GM18858 (cell line): ENCODE measurements around the gene DISP3.

Experiments used
- ATAC-seq: cut with Tn5 transposase; IDR thresholded peaks from one replicate; pipeline ENCODE4 v1.9.1; 2021; ENCODE audit not compliant: unreplicated experiment

The DISP3 gene

GRCh38 chr1:11514366-11514765 is 35.4 kb downstream of the DISP3 start:
- no peak for ATAC-seq

GRCh38 chr1:11515368-11516300 is 36.7 kb downstream of the DISP3 start:
- no peak for ATAC-seq

- no peak for ATAC-seq
These were observed 38.1 kb downstream of the DISP3 start for GRCh38 chr1:11516961-11517635.

GRCh38 chr1:11518016-11518701 is 39.2 kb downstream of the DISP3 start:
- no peak for ATAC-seq

GRCh38 chr1:11518791-11519628 is 40.1 kb downstream of the DISP3 start:
- ATAC-seq, result no peak

- no peak for ATAC-seq
These were observed 40.7 kb downstream of the DISP3 start for GRCh38 chr1:11519629-11520031.

- ATAC-seq, result no peak
These were observed 41.7 kb downstream of the DISP3 start for GRCh38 chr1:11520531-11521233.

- no peak for ATAC-seq
These were observed 42.8 kb downstream of the DISP3 start for GRCh38 chr1:11521582-11522399.

- no peak for ATAC-seq
These were observed 43.7 kb downstream of the DISP3 start for GRCh38 chr1:11522400-11523235.

- ATAC-seq, result no peak
These were observed 44.3 kb downstream of the DISP3 start for GRCh38 chr1:11523261-11523660.

- no peak for ATAC-seq
These were observed 45.0 kb downstream of the DISP3 start for GRCh38 chr1:11523746-11524464.

- ATAC-seq, result no peak
These were observed 45.7 kb downstream of the DISP3 start for GRCh38 chr1:11524465-11525150.

GRCh38 chr1:11525151-11525505 is 46.2 kb downstream of the DISP3 start:
- ATAC-seq, result no peak

- ATAC-seq, result no peak
These were observed 46.6 kb downstream of the DISP3 start for GRCh38 chr1:11525516-11525915.

GRCh38 chr1:11526071-11526895 is 47.3 kb downstream of the DISP3 start:
- ATAC-seq, result no peak
